ENCODE results near the gene PIM1.

- TF ChIP-seq POLR2AphosphoS5 (IDR thresholded peaks at IDR 0.05; ENCODE audit: borderline replicate concordance, low read depth, low read length) (no peak), EZH2 (IDR thresholded peaks at IDR 0.05) (no peak), FOXP2 (optimal IDR thresholded peaks at IDR 0.05; ENCODE audit: control extremely low read depth, extremely low read length, insufficient read depth) (no peak)
These were observed 5.6 kb downstream of the PIM1 start for GRCh38 chr6:37175332-37176267.
